Putamen (tissue), 1 donor: Measurements from ENCODE around the gene CNOT6L.
"Not testable (repeated sequence)": the region's sequence is repeated elsewhere in the genome, so short reads cannot be mapped to it uniquely, and the experiment has no call there.

ENCODE experiments used
- DNase-seq: peaks from one replicate; pipeline ENCODE4 v3.0.0-alpha.2; 2016; ENCODE audit warnings: low spot score

CNOT6L gene

GRCh38 chr4:77782102-77782835 is 36.9 kb downstream of the CNOT6L start:
- no peak for DNase-seq

GRCh38 chr4:77780762-77781161 is 38.4 kb downstream of the CNOT6L start:
- DNase-seq = not testable (repeated sequence)

DNA sequence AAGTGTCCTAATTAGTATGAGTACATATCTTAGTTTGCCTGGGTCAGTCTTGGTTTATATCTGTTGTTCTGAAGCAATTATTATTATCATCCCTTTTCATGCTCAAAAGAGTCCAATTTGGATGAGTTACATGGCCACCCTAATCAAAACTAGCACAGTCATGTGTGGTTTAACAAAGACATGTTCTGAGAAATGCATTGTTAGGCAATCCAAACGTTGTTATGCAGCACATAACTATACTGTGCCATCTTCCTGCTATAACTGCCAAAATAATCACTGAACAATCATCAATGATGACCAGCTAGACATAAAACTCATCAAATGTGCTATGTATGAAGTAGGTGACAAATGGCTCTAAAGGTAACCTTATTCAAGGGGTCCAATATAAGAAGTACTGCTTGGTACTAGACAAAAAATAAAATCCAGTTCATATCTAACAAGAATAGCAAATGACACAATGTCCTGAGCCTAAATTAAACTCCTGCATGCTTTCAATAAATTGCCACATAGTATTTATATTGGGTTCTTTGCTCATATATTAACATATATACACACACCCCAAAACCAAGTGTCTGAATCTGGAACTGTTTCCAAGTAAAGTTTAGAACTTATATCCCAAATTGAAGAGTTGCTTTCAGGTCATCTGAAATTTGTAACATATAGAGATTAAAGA is 41.9 kb downstream of the CNOT6L start:
- DNase-seq = no peak

DNA sequence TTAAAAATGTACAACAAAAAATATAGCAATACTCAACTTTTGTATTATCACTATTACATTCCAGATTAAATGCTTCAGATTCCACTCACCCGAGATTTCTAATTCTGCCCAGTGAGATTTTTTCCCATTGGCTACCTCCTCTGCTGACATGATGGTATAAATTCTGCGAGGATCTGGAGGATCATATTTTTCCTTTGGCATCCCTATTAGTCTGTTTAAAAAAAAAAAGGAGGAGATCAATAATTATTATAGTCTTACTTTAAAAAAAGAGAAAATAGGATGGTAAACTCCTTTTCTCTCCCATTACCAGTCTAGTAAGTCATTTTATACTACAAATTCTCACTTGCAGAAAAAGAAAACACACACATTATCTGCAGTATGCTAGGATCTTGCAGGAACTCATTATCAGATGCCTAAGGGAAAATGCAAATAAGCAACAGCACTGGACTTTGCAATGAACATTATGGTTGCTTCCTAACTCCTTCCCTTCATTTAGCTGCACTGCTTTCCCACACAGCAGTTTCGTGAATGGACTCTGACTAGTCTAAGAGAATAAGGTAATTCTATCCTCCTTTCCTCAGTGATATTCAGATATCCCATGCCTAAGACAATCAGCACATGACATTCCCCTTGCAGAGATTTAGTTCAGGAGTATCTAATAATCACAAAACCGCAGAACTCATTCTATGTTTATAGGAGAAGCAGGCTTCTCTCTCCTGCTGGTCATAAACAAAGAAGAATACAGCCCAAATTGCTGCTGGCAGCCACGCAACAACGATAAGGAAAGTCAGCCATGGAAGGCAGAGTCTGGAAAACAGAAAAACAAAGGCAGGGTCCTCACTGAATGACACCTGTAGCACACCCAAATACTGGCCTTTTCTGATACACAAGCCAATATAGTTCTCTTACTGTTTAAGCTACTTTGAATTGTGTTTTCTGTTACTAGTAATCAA is 42.7 kb downstream of the CNOT6L start:
- DNase-seq = no peak

GRCh38 chr4:77773101-77773500 is 46.1 kb downstream of the CNOT6L start:
- DNase-seq = no peak

DNA sequence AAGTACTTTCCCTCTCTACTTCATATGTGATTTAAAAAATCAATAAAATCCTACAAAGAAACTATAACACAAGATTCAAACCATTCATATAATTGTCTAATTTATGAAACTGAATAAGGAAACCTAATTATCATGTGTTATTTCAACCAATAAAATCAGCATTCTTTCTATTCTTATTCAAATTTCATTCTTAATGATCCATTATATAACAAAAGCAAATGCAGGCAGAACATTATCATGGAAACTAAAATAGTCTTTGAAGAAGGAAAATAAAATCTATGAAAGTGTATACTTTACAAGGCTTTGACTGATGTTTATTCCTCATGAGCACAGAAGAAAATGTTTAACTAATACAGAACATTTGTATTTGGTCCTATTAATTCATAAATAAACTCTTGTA is 47.6 kb downstream of the CNOT6L start:
- DNase-seq = no peak

DNA sequence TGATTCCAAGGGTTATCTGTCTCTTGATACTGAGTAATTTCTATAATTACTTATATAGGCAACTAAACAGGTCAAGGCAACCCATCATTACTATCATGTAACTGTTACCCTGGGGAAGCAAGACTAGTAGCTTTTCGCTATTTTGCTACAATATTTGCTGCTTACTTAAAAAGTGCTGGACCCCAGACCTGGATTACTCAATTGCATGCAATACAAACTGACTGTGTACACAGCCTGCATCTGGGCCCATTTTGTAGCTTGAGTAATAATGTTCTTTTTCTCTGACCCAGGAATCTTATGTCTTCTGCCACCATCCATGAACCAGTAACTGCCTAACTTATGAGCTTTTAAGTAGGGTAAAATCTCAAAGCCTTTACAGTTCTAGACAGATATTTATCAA is 53.4 kb downstream of the CNOT6L start:
- no peak for DNase-seq

DNA sequence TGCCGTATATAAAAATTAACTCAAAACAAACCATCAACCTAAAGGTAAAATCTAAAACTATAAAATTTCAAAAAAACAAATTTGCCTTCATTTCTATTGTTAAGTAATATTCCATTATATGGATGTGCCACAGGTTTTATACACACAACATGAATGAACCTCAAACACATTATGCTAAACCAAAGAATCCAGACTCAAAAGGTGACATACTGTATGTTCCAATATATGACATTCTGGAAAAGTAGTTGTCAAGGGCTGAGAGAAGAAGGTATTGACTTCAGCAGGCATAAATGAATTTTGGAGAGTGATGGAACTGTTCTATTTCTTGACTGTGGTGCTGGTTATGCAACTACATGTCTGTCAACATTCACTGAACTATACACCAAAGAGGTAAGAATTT is 56.6 kb downstream of the CNOT6L start:
- DNase-seq = no peak

DNA sequence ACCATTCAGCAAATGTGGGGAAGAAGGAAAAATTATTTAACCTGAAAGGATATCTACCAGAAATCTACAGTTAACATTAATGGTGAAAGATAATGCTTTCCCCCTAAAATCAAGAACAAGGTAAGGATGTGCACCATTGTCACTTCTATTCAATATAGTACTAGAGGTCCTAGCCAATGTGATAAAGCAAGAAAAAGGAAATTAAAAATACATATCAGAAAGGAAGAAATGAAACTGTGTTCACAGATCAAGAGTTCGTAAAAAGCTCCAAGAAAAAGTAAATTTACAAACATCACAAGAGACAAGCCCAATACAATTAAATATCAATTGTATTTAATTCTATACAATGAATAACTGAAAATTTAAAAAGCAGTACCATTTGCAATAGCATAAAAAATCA is 57.6 kb downstream of the CNOT6L start:
- DNase-seq = no peak

DNA sequence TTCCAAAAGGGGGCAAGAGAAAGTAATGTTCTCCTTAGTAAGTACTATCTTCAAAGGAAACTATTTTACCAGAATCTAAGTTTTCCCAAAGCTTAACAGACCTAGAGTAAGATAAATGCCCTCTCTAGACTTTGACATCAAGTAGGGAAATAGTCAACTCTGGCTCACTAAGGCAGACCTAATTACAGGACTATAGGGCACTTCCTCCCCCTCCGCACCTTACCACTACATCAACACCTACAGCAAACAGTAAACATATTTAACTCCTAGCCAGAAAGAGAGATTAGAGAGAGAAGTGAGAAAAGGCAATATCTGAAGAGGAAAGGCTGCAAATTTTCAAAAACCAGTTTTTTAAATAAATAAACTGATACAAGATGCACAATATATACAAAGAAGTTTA is 60.4 kb downstream of the CNOT6L start:
- no peak for DNase-seq

GRCh38 chr4:77751764-77752163 is 67.4 kb downstream of the CNOT6L start:
- no peak for DNase-seq

GRCh38 chr4:77745792-77746191 is 73.4 kb downstream of the CNOT6L start:
- DNase-seq = no peak

GRCh38 chr4:77742054-77742453 is 77.1 kb downstream of the CNOT6L start:
- no peak for DNase-seq

DNA sequence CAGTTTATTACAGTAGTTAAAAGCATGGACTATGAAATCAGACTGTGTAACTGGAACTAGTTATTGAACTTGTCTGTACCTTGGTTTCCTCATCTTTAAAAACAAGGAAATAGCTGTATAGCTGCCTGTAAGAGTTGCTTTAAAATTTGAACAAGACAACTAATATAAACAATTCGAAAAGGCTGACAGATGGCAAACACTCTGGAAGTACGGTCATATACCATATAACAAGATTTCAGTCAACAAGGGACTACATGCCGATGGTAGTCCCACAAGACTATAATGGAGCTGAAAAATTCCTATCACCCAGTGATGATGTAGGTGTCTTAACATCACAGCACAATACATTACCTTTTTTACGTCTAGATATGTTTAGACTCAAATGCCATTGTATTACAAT is 78.7 kb downstream of the CNOT6L start:
- no peak for DNase-seq

DNA sequence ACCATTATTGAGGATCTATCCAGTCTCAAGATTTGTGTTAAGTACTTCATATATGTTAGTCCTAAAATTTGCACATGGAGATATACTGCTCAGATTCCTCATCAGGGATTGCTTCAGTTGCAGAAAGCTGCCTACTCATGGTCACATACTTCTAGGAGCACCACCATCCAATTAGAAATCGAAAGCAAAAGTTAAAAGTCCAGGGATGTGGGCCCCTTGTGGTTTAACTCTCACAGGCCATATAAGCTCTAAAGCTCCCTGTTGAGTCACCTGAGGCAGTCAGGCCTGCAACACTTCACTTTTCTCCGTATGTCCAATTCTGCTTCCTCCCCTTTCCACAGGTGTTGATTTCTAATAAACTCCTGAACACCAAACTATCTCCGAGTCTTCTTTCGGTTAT is 84.2 kb downstream of the CNOT6L start:
- DNase-seq = no peak

GRCh38 chr4:77731656-77732055 is 87.5 kb downstream of the CNOT6L start:
- no peak for DNase-seq

DNA sequence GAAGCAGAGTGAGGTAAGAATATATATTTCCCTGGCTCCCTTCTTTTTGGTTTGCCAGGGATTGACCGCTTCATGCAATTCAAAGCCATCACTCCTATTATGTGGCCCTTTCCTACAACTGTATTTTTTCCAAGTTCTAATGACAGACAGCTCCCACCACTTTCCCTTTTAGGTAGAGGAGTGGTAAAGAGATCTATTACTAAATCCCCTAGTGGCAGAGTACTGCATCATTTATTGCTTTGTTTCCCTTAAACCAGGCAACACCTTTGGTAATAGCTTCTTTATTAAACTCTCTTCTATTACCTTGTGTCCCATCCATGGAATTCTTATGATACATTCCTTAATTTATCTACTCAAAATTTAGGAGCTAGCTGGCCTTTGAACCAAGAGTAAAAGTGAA is 90.7 kb downstream of the CNOT6L start:
- DNase-seq = no peak

- no peak for DNase-seq
Observed at GRCh38 chr4:77721073-77721472, 98.1 kb downstream of the CNOT6L start.

DNA sequence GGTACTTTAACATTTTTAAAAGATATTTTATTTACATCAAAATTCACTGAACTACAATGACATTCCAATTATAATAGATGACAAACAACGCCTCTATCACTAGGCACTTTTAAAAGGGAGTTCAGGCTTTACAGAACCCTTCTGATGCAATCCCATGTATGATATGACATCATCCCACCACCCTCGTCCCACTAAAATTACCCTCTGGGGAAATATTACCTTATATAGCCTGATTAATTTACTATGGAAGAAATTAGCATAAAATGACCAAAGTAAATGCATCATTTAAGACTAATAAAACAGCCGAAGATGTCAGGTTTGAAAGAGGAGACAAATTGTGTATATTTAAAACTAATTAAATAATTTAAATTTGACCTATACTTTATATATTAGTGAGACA is 100.7 kb downstream of the CNOT6L start:
- DNase-seq = not testable (repeated sequence)

GRCh38 chr4:77715414-77716290 is 103.5 kb downstream of the CNOT6L start:
- DNase-seq = no peak

GRCh38 chr4:77714514-77714913 is 104.7 kb downstream of the CNOT6L start:
- DNase-seq = no peak

GRCh38 chr4:77713884-77714283 is 105.3 kb downstream of the CNOT6L start:
- no peak for DNase-seq
